ENCODE measurements around the gene PKD1L1.

Gene PKD1L1

DNA sequence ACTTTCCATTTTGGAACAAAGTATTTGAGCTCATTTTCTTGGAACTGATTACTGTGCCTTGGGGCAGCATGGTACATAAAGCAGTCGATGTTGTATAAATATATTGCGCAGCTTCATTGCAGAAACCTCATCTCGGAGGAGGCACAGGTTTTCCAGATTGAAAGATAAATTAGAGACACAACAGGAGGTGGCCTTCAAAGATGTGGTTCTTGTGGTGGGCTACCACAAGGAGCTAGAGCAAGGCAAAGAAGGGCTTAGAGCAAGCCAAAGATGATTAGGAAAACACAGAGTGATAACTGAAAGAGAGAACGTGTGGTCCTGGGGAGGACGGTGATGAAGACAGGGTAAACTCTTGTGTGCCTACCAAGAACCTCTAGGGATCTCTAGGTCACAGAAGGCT lies 197.2 kb downstream of the PKD1L1 start:
- Histone ChIP-seq H3K4me3 (ENCODE audit: low read depth, low read length) (no peak overlapping the region), H3K36me3 (ENCODE audit: control insufficient read depth in 2 of 2, insufficient read depth in 1 of 2, low read length in 2 of 2) (no peaks in the 10 kb centered on the region), H3K9me3 (ENCODE audit: control insufficient read depth, insufficient read depth, low read depth, low read length) (no peaks in the 10 kb centered on the region), H3K27ac (ENCODE audit: extremely low read depth, low read depth, low read length) (no peak overlapping the region), H3K4me1 (ENCODE audit: control insufficient read depth, insufficient read depth, low read length) (no peaks in the 10 kb centered on the region)
- ChIA-PET CTCF (interaction anchor here (0.6 kb wide), 1 partner anchor 12 kb away, joined by 3 read pairs; no protein-coding TSS in a partner anchor), POLR2A (no interaction called here)
- TF ChIP-seq ZBTB48 (tag by site-specific recombination; IDR thresholded peaks at IDR 0.05) (no peak), ZSCAN16 (tag by site-specific recombination; IDR thresholded peaks at IDR 0.05) (no peak)

DNA sequence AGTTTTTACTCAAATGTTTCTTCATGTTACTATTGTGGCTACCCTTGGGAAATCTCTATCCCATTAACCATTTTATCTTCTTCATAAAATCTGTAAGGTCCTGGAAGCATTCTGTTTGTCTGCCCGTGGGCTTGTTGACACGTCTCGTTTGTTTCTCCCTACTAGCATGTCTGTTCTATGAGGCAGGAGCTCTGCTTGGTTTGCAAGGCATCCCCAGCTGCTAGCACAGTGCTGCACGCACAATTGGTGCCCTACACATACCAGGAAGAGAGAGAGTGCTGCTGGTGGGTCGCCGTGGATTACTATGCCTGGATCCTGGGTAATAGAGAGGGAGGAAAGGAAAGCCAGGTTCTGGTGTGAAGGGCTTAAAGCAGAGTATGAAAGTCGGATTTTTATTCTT lies 200.2 kb downstream of the PKD1L1 start:
- Histone ChIP-seq H3K36me3 (ENCODE audit: control insufficient read depth in 2 of 2, insufficient read depth in 1 of 2, low read length in 2 of 2) (no peaks in the 10 kb centered on the region), H3K9me3 (ENCODE audit: control insufficient read depth, insufficient read depth, low read depth, low read length) (no peaks in the 10 kb centered on the region), H3K4me1 (ENCODE audit: control insufficient read depth, insufficient read depth, low read length) (peaks cover 7% of the 10 kb centered on the region; the same call in 1 of the 2 replicates), H3K27ac (ENCODE audit: extremely low read depth, low read depth, low read length) (no peak overlapping the region), H3K4me3 (ENCODE audit: low read depth, low read length) (no peak overlapping the region)
- ChIA-PET POLR2A (no interaction called here), CTCF (no interaction called here)
- no peak for TF ChIP-seq ZNF133 (tag by site-specific recombination; IDR thresholded peaks at IDR 0.05)
- TF ChIP-seq ZBTB17 (tag by site-specific recombination; IDR thresholded peaks at IDR 0.05): peak; percentile 32; the same call in 1 of the 2 replicates

DNA sequence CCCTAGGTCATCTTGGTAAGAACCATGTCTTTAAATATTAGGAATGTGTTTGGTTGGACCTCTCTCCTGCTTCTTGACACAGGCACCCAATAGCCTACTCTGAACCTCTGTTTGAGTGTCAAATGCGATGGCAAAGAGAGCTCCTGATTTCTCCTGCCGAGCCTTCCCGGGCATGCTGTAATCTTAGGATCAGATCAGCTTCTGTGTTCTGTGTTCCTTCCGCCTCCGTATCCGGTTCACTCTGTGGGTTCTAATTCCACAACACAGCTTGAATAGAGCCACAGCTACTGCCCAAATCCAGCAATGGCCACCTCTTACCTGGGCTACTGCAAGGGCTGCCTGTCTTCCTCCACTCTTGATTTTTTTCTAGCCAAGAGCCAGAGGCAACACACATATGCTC lies 201.1 kb downstream of the PKD1L1 start:
- peaks cover 7% of the 10 kb centered on the region; the same call in 1 of the 2 replicates for H3K4me1 ChIP-seq (ENCODE audit: control insufficient read depth, insufficient read depth, low read length)
- H3K4me3 ChIP-seq (ENCODE audit: low read depth, low read length): no peak overlapping the region
- ChIA-PET POLR2A (no interaction called here), CTCF (interaction anchor here (0.6 kb wide), 1 partner anchor 24 kb away, joined by 3 read pairs; no protein-coding TSS in a partner anchor)
- TF ChIP-seq ZNF140 (tag by site-specific recombination; IDR thresholded peaks at IDR 0.05) (no peak), ZNF629 (tag by site-specific recombination; IDR thresholded peaks at IDR 0.05) (no peak), ZNF2 (tag by site-specific recombination; IDR thresholded peaks at IDR 0.05) (no peak), KLF9 (tag by site-specific recombination; IDR thresholded peaks at IDR 0.05; ENCODE audit: low read depth) (no peak), ZNF335 (tag by site-specific recombination; conservative IDR thresholded peaks at IDR 0.05) (no peak), SALL2 (tag by site-specific recombination; IDR thresholded peaks at IDR 0.05; ENCODE audit: borderline replicate concordance) (no peak), ZNF341 (tag by site-specific recombination; IDR thresholded peaks at IDR 0.05; ENCODE audit: low read depth) (no peak), OSR2 (tag by site-specific recombination; IDR thresholded peaks at IDR 0.05) (no peak), ZNF843 (tag by site-specific recombination; IDR thresholded peaks at IDR 0.05) (no peak), ZNF24 (tag by site-specific recombination; IDR thresholded peaks at IDR 0.05) (no peak)
- TF ChIP-seq, protein P1, sequence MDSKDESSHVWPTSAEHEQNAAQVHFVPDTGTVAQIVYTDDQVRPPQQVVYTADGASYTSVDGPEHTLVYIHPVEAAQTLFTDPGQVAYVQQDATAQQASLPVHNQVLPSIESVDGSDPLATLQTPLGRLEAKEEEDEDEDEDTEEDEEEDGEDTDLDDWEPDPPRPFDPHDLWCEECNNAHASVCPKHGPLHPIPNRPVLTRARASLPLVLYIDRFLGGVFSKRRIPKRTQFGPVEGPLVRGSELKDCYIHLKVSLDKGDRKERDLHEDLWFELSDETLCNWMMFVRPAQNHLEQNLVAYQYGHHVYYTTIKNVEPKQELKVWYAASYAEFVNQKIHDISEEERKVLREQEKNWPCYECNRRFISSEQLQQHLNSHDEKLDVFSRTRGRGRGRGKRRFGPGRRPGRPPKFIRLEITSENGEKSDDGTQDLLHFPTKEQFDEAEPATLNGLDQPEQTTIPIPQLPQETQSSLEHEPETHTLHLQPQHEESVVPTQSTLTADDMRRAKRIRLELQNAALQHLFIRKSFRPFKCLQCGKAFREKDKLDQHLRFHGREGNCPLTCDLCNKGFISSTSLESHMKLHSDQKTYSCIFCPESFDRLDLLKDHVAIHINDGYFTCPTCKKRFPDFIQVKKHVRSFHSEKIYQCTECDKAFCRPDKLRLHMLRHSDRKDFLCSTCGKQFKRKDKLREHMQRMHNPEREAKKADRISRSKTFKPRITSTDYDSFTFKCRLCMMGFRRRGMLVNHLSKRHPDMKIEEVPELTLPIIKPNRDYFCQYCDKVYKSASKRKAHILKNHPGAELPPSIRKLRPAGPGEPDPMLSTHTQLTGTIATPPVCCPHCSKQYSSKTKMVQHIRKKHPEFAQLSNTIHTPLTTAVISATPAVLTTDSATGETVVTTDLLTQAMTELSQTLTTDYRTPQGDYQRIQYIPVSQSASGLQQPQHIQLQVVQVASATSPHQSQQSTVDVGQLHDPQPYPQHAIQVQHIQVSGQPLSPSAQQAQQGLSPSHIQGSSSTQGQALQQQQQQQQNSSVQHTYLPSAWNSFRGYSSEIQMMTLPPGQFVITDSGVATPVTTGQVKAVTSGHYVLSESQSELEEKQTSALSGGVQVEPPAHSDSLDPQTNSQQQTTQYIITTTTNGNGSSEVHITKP (tag by site-specific recombination; IDR thresholded peaks at IDR 0.05): no peak
- TF ChIP-seq, protein P2, sequence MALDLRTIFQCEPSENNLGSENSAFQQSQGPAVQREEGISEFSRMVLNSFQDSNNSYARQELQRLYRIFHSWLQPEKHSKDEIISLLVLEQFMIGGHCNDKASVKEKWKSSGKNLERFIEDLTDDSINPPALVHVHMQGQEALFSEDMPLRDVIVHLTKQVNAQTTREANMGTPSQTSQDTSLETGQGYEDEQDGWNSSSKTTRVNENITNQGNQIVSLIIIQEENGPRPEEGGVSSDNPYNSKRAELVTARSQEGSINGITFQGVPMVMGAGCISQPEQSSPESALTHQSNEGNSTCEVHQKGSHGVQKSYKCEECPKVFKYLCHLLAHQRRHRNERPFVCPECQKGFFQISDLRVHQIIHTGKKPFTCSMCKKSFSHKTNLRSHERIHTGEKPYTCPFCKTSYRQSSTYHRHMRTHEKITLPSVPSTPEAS (tag by site-specific recombination; IDR thresholded peaks at IDR 0.05): no peak
- no peaks in the 10 kb centered on the region for H3K9me3 ChIP-seq (ENCODE audit: control insufficient read depth, insufficient read depth, low read depth, low read length)
- no peak overlapping the region for H3K27ac ChIP-seq (ENCODE audit: extremely low read depth, low read depth, low read length)
- no peaks in the 10 kb centered on the region for H3K36me3 ChIP-seq (ENCODE audit: control insufficient read depth in 2 of 2, insufficient read depth in 1 of 2, low read length in 2 of 2)

Measured in HEK293 (cell line).